GM21381 (cell line): ENCODE data around the gene G2E3.
"Not testable (repeated sequence)": the region's sequence is repeated elsewhere in the genome, so short reads cannot be mapped to it uniquely, and the experiment has no call there.

ENCODE experiments used
- ATAC-seq: cut with Tn5 transposase; IDR thresholded peaks from one replicate; pipeline ENCODE4 v1.9.1; 2021; ENCODE audit warnings: mild to moderate bottlenecking, moderate library complexity; ENCODE audit not compliant: unreplicated experiment

Gene G2E3

DNA sequence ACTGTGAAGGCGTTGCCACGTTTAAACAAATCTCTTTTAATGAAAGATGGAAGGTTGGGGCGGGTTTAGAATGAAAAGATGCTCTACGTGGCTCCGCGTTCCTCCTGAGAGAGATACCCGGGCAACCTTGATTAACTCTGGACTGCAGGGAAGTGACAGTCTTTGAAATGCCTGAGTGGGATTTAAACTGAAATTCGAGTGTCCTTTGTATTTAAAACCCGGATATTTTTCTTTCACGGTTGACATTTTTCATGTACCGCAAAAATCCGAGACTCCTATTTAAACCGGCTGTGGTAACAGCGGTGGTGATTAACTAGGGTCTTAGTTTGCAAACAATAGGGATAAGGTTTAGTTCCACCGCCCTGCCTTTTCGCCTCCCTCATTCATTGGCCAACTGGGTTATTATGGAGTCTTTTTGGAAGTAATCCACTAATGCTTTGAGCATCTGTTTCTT lies 707 bp downstream of the G2E3 start:
- ATAC-seq = peak; percentile 20

DNA sequence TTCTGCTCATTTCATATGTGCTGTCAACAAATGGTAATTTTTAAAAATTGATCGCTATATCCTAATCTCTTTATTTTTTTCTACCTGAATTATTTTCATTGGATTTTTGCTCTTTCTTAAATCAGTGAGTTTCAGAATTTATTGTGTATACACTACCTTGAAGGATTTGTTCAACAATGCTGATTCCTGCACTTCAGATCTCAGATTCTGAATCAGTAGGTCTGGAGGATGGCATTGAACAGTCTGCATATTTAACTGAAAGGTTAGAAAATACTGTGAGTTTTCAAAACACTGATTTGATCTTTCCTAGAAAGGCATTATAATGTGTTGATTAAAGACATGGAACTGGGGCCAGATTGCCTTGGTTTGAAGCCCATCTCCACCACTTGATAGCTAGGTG lies 1.6 kb downstream of the G2E3 start:
- ATAC-seq = no peak

DNA sequence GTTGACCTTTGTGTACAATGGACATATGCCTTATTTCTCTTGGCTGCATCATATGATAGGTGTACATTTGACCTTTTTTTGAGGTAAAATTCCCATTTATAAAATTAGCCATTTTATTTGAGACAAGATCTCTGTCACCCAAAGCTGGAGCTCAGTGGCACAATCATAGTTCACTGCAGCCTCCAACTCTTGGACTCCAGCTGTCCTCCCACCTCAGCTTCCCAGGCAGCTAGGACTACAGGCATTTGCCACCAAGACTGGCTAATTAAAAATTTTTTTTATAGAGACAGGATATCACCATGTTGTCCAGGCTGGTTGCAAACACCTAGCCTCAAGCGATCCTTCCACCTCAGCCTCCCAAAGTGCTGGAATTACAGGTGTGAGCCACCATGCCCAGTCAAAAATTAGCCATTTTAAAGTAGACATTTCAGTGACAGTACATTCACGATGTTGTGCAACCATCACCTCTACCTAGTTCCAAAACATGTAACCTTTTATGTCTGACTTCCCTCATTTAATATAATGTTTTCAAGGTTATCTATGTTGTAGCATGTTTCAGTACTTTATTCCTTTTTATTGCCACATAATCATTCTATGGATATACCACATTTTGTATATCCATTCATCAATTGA lies 5.4 kb downstream of the G2E3 start:
- ATAC-seq = no peak

DNA sequence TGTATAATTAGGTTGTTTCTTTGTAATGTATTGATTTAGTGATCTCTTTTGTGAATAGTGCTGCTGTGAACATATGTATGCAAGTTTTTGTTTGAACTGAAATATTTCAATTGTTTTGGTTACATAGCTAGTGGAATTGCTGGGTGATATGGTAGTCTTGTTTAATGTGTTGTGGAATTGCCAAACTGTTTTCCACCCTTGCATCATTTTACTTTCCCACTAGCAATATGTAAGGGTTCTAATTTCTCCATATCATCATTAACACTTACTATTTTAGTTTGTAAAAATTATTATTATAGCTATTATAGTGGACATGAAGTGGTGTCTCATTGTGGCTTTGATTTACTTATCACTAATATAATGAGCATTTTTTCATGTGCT lies 5.9 kb downstream of the G2E3 start:
- no peak for ATAC-seq

DNA sequence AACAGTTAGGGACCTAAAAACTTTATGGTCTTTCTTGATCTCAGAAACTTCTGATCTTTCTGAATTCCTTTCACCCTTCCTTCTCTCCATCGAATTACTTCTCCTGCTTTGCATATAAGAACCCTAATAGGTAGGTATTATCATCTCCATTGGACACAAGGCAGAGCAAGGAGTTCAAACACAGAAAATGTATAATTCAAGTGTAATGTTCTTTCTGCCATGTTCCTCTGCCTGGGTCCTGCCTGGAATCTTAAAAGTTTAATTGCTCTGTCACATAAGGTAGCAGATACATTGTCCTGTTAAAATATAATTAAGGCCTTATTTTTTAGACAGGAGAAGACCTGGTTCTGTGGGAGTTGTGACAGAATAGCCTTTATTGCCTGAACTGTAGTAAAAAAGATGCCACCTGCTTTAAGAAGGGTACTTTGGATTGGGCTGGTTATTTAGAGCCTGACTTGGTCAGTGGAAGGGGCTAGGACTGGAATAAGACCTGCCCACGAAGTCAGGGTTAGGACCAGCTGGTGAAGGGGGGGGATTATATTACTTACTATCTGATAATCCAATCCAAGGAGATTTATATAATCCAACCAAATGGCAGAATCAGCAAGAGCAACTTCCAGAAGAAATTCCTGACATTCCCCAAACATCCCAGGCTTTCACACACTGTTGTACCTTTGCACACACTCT lies 10.4 kb downstream of the G2E3 start:
- ATAC-seq = no peak

DNA sequence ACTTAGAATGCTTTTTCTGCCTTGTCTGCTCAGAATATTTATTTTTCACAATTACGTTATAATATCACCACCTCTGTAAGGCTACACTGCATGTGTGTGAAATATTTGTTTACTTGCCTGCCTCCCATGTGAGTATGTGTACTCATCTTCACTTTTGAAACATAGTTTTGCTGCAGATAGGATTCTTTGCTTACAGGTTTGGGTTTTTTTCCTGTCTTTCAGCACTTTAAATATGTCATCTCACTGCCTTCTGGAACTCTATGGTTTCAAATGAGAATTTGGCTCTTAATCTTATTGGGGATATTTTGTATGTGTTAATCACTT lies 10.9 kb downstream of the G2E3 start:
- no peak for ATAC-seq

DNA sequence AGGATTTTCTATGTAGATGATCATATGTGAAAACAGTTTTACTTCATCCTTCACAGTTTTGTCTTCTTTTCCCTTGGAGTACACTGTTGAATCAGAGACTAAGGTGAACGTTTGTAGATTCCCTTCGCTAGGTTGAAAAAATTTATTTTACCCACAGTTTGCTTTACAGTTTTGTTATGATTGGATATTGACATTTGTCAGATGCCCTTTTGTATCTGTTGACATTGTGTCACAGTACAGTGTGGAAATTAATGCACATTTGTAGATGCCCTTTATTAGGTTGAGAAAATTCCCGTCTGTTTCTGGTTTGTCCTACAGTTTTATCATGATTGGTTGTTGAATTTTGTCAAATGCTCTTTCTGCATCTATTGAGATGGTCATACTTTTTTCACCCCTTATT lies 13.3 kb downstream of the G2E3 start:
- no peak for ATAC-seq

DNA sequence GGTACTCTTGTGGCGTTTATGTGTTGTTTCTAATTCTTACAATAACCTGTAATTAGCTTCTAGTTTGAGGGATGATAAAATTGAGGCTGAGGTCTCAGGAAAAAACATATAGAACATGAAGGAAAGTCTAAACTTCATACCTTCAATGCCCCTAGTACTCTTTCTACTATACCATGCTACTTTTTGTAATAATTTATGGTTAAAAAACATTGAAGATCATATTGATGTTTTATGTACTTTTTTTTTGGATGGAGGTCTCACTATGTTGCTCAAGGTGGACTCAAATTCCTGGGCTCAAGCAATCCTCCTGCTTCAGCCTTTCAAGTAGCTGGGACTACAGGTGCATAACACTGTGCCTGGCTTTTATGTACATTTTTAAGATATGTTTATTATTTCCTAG lies 13.8 kb downstream of the G2E3 start:
- no peak for ATAC-seq

DNA sequence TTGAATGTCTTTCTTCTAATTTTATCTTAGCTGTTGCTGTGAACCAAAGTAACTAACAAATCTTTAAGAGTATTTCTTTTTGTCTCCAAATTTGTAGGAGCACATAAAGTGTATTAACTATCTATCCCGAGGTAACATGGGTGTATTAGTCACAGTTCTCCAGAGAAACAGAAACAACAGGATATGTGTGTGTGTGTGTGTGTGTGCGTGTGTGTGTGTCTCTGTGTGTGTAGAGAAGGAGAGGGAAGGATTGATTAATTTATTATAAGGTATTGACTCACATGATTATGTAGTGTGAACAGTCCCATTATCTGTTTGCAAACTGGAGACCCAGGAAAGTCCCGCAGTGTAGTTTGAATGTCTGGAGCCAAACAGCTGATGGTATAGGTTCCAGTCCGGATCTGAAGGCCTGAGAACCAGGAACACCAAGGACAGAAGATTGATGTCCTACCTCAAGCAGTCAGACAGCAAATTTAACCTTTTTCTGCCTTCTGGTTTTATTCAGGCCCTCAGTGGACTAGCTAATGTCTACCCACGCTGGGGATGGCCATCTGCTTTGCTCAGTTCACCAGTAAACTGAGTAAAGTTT lies 14.4 kb downstream of the G2E3 start:
- no peak for ATAC-seq

DNA sequence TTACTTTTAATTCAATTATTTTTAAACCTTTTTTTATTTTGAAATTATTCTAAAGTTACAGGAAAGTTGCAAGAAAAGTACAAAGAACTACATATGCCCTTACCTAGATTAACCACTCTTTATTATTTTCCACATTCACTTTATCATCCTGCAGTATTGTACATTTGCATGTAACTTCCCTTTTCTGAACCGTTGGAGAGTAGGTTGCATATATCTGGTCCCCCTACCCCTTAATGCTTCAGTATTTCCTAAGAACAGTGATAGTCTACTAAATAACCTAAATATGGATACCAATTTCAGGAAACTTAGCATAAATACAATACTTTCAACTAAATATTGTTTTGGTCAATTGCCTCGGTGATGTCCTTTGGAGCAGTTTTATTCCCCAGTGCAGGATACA lies 15.0 kb downstream of the G2E3 start:
- ATAC-seq = no peak

DNA sequence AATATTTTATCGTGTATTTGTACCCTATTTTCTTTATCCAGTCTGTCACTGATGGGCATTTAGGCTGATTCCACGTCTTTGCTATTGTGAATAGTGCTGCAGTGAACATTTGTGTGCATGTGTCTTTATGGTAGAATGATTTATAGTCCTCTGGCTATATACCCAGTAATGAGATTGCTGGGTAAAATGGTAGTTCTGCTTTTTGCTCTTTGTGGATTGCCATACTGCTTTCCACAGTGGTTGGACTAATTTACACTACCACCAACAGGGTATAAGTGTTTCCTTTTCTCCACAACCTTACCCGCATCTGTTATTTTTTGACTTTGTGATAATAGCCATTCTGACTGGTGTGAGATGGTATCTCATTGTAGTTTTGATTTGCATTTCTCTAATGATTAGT lies 15.8 kb downstream of the G2E3 start:
- not testable (repeated sequence) for ATAC-seq

DNA sequence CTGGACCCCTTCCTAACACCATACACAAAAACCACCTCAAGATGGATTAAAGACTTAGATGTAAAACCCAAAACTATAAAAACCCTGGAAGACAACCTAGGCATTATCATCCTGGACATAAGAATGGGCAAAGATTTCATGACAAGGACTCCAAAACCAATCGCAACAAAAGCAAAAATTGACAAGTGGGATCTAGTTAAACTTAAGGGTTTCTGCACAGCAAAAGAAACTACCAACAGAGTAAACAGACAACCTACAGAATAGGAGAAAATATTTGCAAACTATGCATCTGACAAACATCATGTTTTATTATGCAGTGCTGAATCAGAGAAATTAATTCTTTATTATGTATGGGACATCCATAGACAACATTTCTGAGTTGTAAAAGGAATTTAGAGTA lies 17.4 kb downstream of the G2E3 start:
- ATAC-seq = not testable (repeated sequence)

DNA sequence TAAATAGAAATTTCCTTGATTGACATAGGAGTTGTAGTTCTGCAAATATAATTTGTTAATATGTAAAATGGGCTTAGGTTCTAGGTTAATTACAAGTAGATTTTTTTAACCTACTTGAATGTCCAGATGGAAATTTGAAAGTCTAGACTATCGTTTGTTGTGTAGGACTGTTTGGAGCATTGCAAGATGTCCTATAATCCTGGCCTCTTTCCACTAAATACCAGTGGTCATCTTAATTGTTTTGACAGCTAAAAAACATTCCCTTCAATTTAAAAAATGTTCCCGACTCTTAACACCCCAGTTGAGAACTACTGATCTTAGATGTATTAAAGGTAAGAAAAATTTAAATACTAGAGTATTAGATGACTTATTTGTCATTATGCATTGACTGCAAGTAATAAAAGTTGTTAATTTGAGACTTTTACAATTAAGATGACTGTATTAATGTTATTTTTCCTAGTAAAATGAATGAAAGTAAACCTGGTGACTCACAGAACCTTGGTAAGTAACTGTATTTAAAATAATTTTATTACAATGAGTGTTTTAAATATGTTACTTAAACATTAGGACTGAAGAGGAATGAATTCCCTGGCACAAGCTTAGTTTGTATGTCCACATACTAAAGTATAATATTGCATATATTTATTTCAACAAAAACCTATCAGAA lies 21.8 kb downstream of the G2E3 start:
- no peak for ATAC-seq

DNA sequence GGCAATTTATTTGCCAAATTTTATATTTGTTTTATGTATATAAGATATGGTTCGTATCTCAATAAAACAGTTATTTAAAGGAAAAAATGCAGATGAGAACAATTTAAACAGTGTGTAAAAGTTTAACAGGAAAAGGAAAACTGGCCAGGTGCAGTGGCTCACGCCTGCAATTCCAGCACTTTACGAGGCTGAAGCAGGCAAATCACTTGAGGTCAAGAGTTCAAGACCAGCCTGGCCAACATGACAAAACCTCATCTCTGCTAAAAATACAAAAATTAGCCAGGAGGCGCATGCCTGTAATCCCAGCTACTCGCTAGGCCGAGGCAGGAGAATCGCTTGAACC lies 22.3 kb downstream of the G2E3 start:
- ATAC-seq = no peak

DNA sequence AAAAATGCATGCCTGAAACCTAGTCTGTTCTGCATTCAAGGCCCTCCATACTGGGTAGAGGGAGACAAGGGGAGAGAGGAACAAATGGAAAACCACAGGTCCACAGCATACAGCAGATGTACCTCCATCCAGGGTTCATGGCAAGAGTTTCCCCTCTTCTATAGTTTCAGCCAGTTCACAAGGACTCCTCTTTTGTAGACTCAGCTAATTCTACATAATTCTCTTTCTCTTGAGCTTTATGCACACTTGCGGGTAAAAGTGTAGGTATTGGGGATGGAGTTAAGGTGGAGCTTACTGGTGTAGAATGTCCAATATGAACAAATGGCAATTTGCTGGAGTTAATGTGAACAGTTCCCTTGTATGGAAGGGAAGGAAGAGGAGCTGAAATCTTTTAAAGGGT lies 23.4 kb downstream of the G2E3 start:
- no peak for ATAC-seq

DNA sequence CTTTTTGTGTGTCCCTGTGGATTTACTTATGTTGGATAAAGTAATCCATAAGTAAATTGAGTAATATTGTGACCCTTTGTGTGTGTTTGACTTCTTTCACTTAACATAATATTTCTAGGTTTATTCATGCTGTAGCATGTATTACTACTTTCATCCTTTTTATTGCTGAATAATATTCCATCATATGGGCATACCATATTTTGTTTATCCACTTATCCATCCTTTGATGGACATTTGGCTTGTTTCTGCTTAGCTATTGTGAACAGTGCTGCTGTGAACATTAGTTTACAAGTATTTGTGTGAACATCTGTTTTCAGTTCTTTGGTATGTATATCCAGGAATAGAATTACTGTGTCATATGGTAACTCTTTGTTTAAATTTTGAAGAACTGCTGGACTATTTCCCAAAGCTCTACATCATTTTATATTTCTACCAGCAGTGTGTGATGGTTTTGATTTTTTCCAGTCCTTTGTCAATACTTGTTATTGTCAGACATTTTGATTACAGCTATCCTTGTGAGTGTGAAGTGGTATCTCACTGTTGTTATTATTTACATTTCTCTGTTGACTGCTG lies 25.2 kb downstream of the G2E3 start:
- no peak for ATAC-seq

DNA sequence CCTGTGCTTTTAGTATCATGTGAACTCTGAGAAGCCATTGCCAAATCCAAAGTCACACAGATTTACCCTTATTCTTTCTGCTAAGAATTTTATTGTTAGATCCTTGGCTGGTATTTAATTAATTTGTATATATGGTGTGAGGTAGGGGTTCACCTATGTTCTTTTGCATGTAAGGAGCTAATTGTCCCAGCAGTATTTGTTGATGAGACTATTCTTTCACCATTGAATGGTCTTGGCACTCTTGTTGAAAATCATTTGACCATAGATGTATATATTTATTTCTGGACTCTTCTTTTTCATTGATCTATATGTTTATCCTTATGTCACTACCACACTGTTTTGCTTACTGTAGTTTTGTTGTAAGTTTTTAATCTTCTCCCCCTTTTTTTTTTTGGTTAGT lies 26.2 kb downstream of the G2E3 start:
- ATAC-seq = no peak

DNA sequence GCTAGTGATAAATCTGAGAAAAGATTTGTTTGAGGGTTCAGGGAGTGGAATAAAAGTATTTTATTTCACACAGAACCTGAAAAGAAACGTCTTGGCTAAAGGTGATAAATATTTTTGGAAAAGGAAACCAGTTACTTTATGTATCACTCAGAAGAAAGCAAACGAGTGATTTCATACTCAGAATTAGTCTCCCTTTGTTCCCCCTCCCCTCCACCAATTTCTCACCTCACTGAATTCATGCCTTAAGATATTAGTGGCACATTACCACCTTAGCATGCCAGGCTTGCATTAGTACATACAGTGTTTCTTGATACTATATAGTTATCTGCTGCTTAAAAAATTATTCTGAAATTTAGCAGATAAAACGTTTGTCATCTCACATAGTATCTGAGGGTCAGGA lies 28.2 kb downstream of the G2E3 start:
- ATAC-seq = no peak

DNA sequence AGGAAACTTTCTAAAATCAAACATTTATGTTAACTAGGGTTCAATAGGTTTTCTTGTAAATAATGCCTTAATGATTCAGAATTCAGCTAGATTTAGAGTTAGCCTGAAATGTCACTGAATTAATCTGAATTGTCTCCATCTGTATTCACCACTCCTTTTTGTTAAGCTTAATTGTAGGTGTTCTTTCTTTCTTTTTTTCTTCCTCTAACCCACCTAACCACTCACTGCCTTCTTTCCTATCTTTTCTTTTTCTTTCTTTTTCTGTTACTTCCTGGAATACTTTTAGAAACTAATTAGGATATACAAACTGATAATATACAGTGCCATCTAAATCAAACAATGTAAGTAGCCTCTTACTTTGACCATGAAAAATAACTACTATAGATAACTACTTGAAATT lies 29.9 kb downstream of the G2E3 start:
- no peak for ATAC-seq

DNA sequence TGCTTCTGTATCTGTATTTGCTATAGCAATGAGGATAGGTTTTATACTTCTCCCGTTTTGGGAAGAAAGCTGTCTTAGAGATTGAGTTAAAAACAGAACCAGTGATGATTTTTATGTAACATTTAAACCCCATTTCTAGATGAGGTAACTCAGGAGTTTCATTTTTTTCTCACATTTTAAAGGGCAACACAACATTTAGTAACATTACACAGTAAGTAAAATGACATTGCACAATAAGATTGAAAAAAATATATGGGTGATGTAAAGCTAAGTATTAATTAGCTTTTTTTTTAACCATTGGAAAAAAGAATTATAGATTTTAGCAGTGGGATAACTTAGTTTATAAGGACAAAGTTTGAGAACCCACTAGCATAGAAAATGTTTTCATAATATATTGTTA lies 38.0 kb downstream of the G2E3 start:
- no peak for ATAC-seq

DNA sequence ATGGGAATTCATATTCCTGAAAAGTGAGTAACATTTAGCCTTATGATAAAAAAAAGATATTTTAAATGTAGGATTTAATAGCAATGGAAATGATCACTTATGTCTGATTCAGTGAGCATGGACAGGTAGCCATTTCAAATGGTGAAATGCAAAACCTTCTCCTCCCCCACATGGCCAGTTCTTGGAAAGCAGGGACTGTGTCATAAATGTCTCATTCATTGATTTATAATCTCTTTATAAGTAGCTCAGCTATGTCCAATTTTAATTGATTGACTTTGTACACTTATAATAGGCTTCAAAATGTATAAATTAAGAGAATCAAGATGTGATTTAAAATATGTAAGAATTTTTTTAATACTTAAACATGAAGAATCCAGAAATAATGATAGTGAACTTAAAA lies 38.5 kb downstream of the G2E3 start:
- no peak for ATAC-seq
